LNCaP clone FGC (cell line): ENCODE data around the gene NR2C2.

Experiments used
- DNase-seq: peaks from one replicate; pipeline ENCODE4 v3.0.0-alpha.2; 2011; ENCODE audit warnings: low read depth
- H3K4me3 ChIP-seq: 2 replicates; pipeline ENCODE4 v1.5.1; 2011; ENCODE audit warnings: mild to moderate bottlenecking, low read depth, low read length, control low read depth
- TF ChIP-seq, protein P1 (sequence below): IDR thresholded peaks from 2 replicates; pipeline ENCODE4 v1.5.1; 2012; ENCODE audit warnings: mild to moderate bottlenecking; ENCODE audit not compliant: control insufficient read depth, insufficient read depth; ENCODE audit errors: extremely low read depth

NR2C2 gene

DNA sequence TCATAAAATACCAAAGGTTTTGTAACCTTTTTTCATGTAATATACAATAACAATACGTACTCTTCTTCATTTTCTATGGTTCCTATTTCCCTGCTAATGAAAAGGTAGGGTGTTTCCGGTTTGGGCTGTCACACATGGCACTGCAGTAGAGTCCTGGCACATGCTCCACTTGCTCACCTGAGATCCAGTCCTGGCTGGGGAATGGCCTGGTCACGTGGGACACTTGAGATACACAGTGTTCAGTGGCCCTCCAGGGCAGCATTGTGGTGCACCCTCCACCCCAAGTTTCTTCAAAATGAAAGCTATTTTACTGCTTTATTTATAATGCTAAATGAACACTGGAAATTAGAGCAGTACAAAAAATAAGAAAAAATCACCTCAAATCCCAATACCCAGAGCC, 94.6 kb downstream of the NR2C2 start:
- H3K4me3 ChIP-seq = no peak overlapping the region
- TF ChIP-seq, protein P1, sequence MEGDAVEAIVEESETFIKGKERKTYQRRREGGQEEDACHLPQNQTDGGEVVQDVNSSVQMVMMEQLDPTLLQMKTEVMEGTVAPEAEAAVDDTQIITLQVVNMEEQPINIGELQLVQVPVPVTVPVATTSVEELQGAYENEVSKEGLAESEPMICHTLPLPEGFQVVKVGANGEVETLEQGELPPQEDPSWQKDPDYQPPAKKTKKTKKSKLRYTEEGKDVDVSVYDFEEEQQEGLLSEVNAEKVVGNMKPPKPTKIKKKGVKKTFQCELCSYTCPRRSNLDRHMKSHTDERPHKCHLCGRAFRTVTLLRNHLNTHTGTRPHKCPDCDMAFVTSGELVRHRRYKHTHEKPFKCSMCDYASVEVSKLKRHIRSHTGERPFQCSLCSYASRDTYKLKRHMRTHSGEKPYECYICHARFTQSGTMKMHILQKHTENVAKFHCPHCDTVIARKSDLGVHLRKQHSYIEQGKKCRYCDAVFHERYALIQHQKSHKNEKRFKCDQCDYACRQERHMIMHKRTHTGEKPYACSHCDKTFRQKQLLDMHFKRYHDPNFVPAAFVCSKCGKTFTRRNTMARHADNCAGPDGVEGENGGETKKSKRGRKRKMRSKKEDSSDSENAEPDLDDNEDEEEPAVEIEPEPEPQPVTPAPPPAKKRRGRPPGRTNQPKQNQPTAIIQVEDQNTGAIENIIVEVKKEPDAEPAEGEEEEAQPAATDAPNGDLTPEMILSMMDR = no peak
- no peak for DNase-seq

DNA sequence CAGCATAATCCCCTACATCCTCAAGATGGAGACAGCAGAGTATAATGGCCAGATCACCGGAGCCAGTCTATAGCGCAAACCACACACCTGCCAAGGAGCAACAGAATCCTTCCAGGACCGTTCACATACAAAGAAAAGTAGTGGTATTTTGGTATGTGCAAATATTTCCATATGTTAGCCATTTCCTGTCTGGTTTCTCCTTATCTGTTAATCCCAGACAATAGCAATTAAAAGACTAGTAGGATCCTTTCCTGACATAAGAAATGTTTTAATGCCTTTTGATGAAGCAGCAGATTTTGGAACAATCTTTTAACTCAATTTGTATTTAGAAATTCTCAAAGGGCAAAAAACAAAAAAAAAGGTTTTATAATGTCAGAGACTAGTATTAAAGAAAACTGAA, 95.6 kb downstream of the NR2C2 start:
- no peak overlapping the region for H3K4me3 ChIP-seq
- TF ChIP-seq, protein P1 = no peak
- DNase-seq = no peak

DNA sequence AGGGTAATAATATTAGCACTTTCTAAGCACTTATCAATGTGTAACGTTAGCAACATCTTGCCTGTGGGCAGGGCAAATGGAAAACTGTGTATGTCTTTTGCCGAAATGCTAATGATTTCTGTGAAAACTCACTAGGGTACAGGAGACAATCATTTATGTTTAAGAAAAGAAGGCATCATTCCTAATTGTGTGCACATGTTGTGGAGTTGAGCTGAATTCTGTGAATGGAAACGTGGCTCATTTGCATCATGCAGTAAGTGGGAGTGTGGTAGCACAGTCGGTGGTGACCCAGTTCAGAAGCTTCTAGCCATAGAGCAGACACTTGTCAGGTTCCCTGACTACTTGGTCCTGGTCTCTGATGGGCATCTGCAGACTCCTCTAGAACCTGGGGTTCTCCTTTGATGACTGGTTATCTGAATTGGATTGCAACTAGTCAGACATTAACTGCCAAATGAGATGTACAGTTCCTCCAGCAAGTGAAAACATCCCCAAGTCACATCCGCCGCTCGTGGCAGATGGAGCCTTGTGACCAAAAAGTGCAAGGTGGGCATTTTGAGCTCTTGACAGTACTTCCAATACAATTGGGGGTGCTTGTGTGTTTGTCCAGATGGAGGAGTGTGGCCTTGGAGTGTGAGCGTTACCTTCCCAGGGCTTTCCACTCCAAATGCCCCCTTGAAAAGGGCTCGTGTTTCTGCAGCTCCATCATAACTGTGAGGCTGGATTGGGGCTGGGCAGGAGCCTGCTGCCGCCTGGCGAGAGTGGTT, 96.2 kb downstream of the NR2C2 start:
- H3K4me3 ChIP-seq = no peak overlapping the region
- no peak for DNase-seq
- TF ChIP-seq, protein P1 = no peak

DNA sequence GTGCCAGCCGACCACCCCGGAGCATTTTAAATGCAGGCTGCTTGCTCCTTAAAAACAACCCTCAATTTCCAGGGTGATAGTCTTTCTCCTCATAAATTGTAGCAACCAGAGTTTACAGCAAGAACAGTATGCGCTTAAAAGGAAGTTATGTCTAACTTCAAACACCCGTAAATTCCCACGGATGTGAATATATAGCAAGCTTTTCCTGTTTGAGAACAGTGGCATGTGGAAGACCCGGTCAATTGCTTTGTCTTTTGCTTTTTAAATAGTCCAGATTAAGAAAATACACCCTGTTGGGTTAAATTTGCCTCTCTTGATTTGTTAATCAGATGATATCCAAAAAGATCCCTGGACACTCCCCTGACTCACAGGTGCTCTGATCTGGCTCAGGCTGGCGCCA, 96.9 kb downstream of the NR2C2 start:
- H3K4me3 ChIP-seq = no peak overlapping the region
- TF ChIP-seq, protein P1 = no peak
- no peak for DNase-seq

DNA sequence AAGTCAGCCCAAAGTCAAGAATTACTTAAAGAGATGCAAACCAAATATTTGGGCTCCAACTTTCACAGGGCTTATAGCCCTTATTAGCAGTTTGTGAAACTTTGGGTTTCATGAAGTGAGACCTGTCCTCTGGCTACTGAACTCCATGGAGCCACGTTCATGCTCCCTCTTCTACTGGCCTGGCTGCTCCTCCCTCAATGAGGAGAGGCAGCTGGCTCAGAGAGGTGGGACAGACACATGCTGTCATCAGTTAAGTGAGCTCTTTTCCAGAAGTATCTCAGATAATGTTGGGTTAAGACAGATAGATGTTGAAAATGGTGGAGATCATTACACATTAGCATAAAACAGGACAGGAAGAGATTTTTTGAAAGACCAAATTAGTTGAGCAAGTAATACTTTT, 98.3 kb downstream of the NR2C2 start:
- TF ChIP-seq, protein P1 = no peak
- H3K4me3 ChIP-seq = no peak overlapping the region
- no peak for DNase-seq

DNA sequence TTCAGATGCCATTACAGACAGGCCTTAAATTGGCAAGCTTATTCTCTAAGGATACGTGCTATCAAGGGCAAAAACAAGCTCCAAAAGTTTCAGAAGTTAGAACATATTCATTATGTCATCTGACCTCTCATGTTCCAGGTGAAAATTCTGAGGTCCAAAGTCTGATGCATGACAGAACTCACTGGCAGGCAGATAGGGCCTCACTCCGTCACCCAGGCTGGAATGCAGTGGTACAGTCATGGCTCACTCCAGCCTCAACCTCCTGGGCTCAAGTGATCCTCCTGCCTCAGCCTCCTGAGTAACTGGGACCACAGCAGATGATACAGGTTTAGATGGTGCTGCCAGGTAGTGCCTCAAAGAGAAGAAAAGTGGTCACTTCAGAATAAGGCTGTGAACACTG, 102.2 kb downstream of the NR2C2 start:
- no peak for DNase-seq
- TF ChIP-seq, protein P1 = no peak
- H3K4me3 ChIP-seq = no peak overlapping the region

DNA sequence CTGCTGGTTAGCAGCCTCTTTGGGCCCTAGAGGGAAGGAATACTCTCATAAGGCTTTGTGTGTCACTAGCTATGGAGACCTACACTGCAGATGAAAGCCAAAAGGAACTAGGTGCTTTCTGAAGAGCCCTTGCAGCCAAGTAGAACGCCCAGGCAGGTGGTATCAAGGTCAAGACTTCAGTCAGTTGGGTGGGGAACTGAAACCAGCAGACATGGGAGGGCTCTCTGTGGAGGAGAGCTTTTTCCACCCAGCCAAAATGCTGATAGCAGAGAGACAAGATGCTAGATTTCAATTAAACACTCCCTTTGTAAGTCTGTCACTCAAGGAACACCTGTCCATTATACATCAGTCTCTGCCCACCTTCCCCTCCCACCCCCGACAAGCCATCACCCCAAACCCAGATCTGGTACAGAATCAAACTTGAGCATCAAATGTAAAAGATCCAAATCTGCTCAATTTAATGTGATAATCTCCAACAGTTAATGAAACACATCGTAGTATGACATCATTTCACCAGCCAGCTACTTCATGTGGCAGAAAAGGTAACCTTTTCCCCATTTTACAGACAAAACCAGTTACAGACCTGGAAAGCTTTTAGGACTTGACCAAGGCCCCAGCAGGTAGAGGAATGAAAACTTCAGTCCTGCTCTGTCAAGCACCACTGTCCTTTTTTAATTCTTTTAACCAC, 103.2 kb downstream of the NR2C2 start:
- DNase-seq = no peak
- H3K4me3 ChIP-seq = no peak overlapping the region
- TF ChIP-seq, protein P1 = no peak
